PC-3 (cell line): Measurements from ENCODE around the gene TMEM25. TPM values are rescaled to one million over a fixed set of nuclear protein-coding genes. Genes with fewer than 3 reads are reported as not detected.

Source experiments
- ATAC-seq: fragments of 200-7000 bp; cut with Tn5 transposase; 2 replicates; pipeline ENCODE4 v1.9.1; 2020; ENCODE audit warnings: mild to moderate bottlenecking, moderate library complexity
- BruUV-seq: library from RNA; stranded (reverse); fragments of 400-500 nt; replicated peaks from 2 replicates; lab custom pipeline; 2021; lab: Mats Ljungman, UMichigan
- CTCF ChIA-PET: fragments of 300-600 bp; sonication (Branson Sonifier 250); formaldehyde crosslinking; loops from one replicate; lab custom pipeline; 2022; ENCODE audit warnings: antibody characterized with exemption; lab: Charles Lee
- POLR2A ChIA-PET: fragments of 300-600 bp; sonication (Branson Sonifier 250); formaldehyde crosslinking; loops from one replicate; lab custom pipeline; 2022; ENCODE audit warnings: antibody characterized with exemption; ENCODE audit not compliant: unreplicated experiment; lab: Charles Lee
- DNase-seq: peaks from one replicate; pipeline ENCODE4 v3.0.0-alpha.2; 2015
- H2AFZ ChIP-seq: fragments of 300-600 bp; sonication (generic); 2 replicates; pipeline ENCODE4 v1.6.0; 2016; ENCODE audit warnings: antibody characterized with exemption, low read length
- H3F3A ChIP-seq: fragments of 300-600 bp; sonication (generic); one replicate; pipeline ENCODE4 v1.6.0; 2017; ENCODE audit warnings: antibody characterized with exemption, low read length, control low read depth, mild to moderate bottlenecking; ENCODE audit not compliant: unreplicated experiment
- H3K27ac ChIP-seq: fragments of 300-600 bp; sonication (generic); 2 replicates; pipeline ENCODE4 v1.5.1; 2016; ENCODE audit warnings: mild to moderate bottlenecking, low read length
- H3K27me3 ChIP-seq: fragments of 300-600 bp; sonication (generic); 2 replicates; pipeline ENCODE4 v1.6.1; 2016; ENCODE audit warnings: low read length, mixed read lengths
- H3K36me3 ChIP-seq: fragments of 300-600 bp; sonication (generic); 2 replicates; pipeline ENCODE4 v1.6.1; 2016; ENCODE audit warnings: low read depth, mixed run types, low read length, mixed read lengths
- H3K4me1 ChIP-seq: fragments of 300-600 bp; sonication (generic); 2 replicates; pipeline ENCODE4 v1.5.1; 2016; ENCODE audit warnings: low read length; ENCODE audit not compliant: insufficient read depth
- H3K4me2 ChIP-seq: fragments of 300-600 bp; sonication (generic); 2 replicates; pipeline ENCODE4 v1.6.0; 2016; ENCODE audit warnings: low read length
- H3K4me3 ChIP-seq: fragments of 300-600 bp; sonication (generic); 2 replicates; pipeline ENCODE4 v1.5.1; 2016; ENCODE audit warnings: mild to moderate bottlenecking, low read length, mixed read lengths
- H3K79me2 ChIP-seq: fragments of 300-600 bp; sonication (generic); 2 replicates; pipeline ENCODE4 v1.6.1; 2017; ENCODE audit warnings: low read length, mixed read lengths
- H3K9ac ChIP-seq: fragments of 300-600 bp; sonication (generic); 2 replicates; pipeline ENCODE4 v1.6.0; 2016; ENCODE audit warnings: mild to moderate bottlenecking, low read length
- H3K9me2 ChIP-seq: fragments of 300-600 bp; sonication (generic); replicated peaks from 2 replicates; pipeline ENCODE4 v1.6.1; 2016; ENCODE audit warnings: mixed run types, low read length, mixed read lengths
- H3K9me3 ChIP-seq: fragments of 300-600 bp; sonication (generic); 2 replicates; pipeline ENCODE4 v1.6.1; 2016; ENCODE audit warnings: low read length, mixed read lengths
- H4K20me1 ChIP-seq: fragments of 300-600 bp; sonication (generic); 2 replicates; pipeline ENCODE4 v1.6.1; 2016; ENCODE audit warnings: low read length, mixed read lengths
- CTCF ChIP-seq: fragments of 300-600 bp; sonication (generic); conservative IDR thresholded peaks from 2 replicates; pipeline ENCODE4 v1.5.1; 2017; ENCODE audit warnings: antibody characterized with exemption, low read depth, mild to moderate bottlenecking, low read length
- EZH2 ChIP-seq: fragments of 300-600 bp; sonication (generic); IDR thresholded peaks from one replicate; pipeline ENCODE4 v1.6.1; 2017; ENCODE audit warnings: antibody characterized with exemption, mild to moderate bottlenecking, low read length; ENCODE audit not compliant: unreplicated experiment
- EZH2phosphoT487 ChIP-seq: fragments of 300-600 bp; sonication (generic); IDR thresholded peaks from 2 replicates; pipeline ENCODE4 v1.6.1; 2018; ENCODE audit warnings: mild to moderate bottlenecking, antibody characterized with exemption, low read length, borderline replicate concordance
- intact Hi-C: fragments of 100-400 bp; cut with micrococcal nuclease; formaldehyde crosslinking; loops from 2 replicates; pipeline ENCODE4 v1.9.0; 2023
- total RNA-seq: library from RNA; depleted of rRNA; stranded (reverse); fragments of >200 nt; gene quantifications from 2 replicates; pipeline ENCODE4 v1.2.3, GENCODE V29; 2014

The TMEM25 gene
- total RNA-seq, 1 experiment from 2014 or later, result 50.4 TPM

DNA sequence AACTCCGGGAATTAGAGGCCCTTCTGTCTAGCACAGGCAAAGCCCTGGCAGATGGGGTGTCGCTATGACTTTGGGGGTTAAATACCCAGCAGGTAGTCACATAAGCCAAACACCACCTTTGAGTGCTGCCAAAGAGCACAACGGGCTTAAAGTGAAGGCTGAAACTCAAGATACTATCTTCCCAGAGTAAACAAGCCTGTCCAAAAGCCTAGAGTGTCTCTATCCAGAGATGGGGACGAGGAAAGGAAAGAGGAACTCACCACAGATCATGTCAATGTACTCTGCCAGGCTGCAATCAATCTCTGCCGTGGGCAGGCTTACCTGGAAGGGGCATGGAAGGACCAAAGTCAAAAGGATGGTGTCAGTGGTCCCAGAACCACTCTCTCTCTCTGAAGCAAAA lies 14.5 kb downstream of the TMEM25 start:
- Histone ChIP-seq H3F3A (no peaks in the 10 kb centered on the region), H3K4me3 (no peak overlapping the region), H3K9me2 (no peaks in the 10 kb centered on the region), H3K79me2 (no peaks in the 10 kb centered on the region), H3K4me2 (no peak overlapping the region), H3K36me3 (no peaks in the 10 kb centered on the region; the same call in 1 of the 2 replicates), H3K9me3 (no peaks in the 10 kb centered on the region), H3K4me1 (no peaks in the 10 kb centered on the region), H3K27me3 (no peaks in the 10 kb centered on the region), H4K20me1 (no peaks in the 10 kb centered on the region), H2AFZ (no peak overlapping the region), H3K27ac (no peak overlapping the region), H3K9ac (no peak overlapping the region)
- intact Hi-C loops, result no loop called here
- POLR2A ChIA-PET, result no interaction called here
- TF ChIP-seq EZH2phosphoT487, result no peak
- no peak for TF ChIP-seq CTCF
- no peak for TF ChIP-seq EZH2
- BruUV-seq, result no TSS peak
- ATAC-seq, result no peak
- no peak for DNase-seq
- CTCF ChIA-PET, result no interaction called here

DNA sequence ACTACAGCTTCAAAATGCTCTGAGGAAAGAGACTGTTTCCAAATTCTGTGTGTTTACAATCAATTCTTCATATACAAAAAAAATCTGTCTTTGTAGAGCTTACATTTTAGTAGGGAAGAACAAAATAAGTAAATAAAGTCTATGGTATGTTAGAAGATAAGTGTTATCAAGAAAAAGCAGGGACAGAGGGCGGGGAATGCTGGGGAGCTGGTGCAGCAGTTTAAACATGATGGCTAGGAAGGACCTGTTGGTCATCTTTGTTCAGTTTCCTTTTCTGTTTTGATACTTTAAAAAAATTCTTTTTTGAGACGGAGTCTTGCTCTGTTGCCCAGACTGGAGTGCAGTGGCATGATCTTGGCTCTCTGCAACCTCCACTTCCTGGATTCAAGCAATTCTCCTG lies 16.1 kb downstream of the TMEM25 start:
- H3K27me3 ChIP-seq, result no peaks in the 10 kb centered on the region
- no peak overlapping the region for H3K9ac ChIP-seq
- H3K9me2 ChIP-seq, result no peaks in the 10 kb centered on the region
- no peaks in the 10 kb centered on the region for H3K9me3 ChIP-seq
- H3K4me3 ChIP-seq, result no peak overlapping the region
- H3K4me1 ChIP-seq, result no peaks in the 10 kb centered on the region
- DNase-seq, result no peak
- no TSS peak for BruUV-seq
- H3F3A ChIP-seq, result no peaks in the 10 kb centered on the region
- ChIA-PET POLR2A (no interaction called here), CTCF (interaction anchor here (0.6 kb wide), 1 partner anchor 88 kb away, joined by 3 read pairs; no protein-coding TSS in a partner anchor)
- no peaks in the 10 kb centered on the region for H4K20me1 ChIP-seq
- H3K4me2 ChIP-seq, result no peak overlapping the region
- no peak overlapping the region for H2AFZ ChIP-seq
- H3K36me3 ChIP-seq, result peaks cover 7% of the 10 kb centered on the region; the same call in 1 of the 2 replicates
- no peaks in the 10 kb centered on the region for H3K79me2 ChIP-seq
- no peak overlapping the region for H3K27ac ChIP-seq
- no peak for ATAC-seq
- TF ChIP-seq EZH2, result no peak
- intact Hi-C loops, result no loop called here

GRCh38 chr11:118552341-118552740 lies 21.3 kb downstream of the TMEM25 start:
- no peak overlapping the region for H3K4me3 ChIP-seq
- H4K20me1 ChIP-seq, result no peaks in the 10 kb centered on the region
- DNase-seq, result no peak

More at GRCh38 chr11:118552341-118552740, 21.3 kb downstream of the TMEM25 start:
- Histone ChIP-seq H3K79me2 (no peaks in the 10 kb centered on the region), H3K4me2 (no peak overlapping the region), H3K9me2 (no peaks in the 10 kb centered on the region), H3F3A (no peaks in the 10 kb centered on the region), H3K36me3 (peaks cover 19% of the 10 kb centered on the region; the same call in 1 of the 2 replicates), H3K9ac (no peak overlapping the region), H3K4me1 (no peaks in the 10 kb centered on the region), H3K27ac (no peak overlapping the region), H3K27me3 (no peaks in the 10 kb centered on the region), H3K9me3 (no peaks in the 10 kb centered on the region), H2AFZ (no peak overlapping the region)
- ChIA-PET POLR2A (no interaction called here), CTCF (no interaction called here)
- no TSS peak for BruUV-seq
- intact Hi-C loops, result no loop called here
- no peak for ATAC-seq
- TF ChIP-seq EZH2phosphoT487 (no peak), CTCF (no peak), EZH2 (no peak)
